SH-SY5Y (cell line): Measurements from ENCODE around the gene ZDHHC14.

ENCODE experiments used
- GATA2 ChIP-seq: IDR thresholded peaks from 2 replicates; pipeline ENCODE4 v1.6.1; 2011; ENCODE audit warnings: mild to moderate bottlenecking, low read depth, low read length
- GATA3 ChIP-seq: IDR thresholded peaks from 2 replicates; pipeline ENCODE4 v1.6.1; 2011; ENCODE audit warnings: low read depth, mild to moderate bottlenecking, low read length, moderate library complexity

The ZDHHC14 gene

DNA sequence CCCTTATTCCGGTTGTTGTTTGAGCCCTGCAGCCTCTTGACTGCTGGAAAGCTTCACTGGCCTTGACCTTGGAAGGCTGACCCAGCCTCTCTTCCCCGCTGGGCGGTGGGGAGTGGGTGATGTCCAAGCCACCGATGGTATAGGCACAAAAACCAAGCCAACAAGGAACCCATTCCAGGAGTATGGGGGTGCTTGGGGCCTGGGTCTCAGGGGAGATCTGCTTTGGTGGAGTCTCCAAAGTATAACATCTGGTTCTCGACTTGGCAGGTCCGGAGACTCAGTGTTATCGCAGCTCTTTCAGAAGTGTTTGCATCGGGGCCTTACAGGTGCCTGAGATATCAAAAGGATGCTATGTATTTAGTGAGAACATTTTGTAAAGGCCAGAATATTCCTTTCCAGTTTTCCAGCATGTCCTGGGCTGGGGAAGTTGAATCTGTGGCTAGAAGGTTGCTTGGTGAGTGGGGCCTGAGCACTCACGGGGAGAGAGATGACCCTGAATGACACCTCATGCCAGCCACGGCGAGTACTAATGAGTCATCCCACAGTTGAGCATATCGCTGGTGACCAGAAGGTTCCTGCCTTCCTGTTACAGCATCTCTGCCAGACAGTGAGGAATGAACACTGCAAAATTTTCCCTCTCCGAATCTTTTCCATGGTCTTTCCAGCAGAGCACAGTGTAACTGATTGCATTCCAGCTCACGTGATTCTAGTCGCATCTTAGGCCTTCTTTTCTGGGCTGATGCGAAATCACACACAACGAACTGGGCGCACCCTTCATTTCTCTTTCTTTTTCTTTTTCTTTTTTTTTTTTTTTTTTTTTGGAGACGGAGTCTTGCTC is 133.9 kb downstream of the ZDHHC14 start:
- no peak for TF ChIP-seq GATA2
- no peak for TF ChIP-seq GATA3

GRCh38 chr6:157516319-157517026 is 135.5 kb downstream of the ZDHHC14 start:
- TF ChIP-seq GATA3, result no peak
- TF ChIP-seq GATA2, result no peak

- no peak for TF ChIP-seq GATA3
These were observed 136.8 kb downstream of the ZDHHC14 start for GRCh38 chr6:157517601-157518359.

GRCh38 chr6:157518397-157519250 is 137.6 kb downstream of the ZDHHC14 start:
- no peak for TF ChIP-seq GATA2
- TF ChIP-seq GATA3, result no peak

DNA sequence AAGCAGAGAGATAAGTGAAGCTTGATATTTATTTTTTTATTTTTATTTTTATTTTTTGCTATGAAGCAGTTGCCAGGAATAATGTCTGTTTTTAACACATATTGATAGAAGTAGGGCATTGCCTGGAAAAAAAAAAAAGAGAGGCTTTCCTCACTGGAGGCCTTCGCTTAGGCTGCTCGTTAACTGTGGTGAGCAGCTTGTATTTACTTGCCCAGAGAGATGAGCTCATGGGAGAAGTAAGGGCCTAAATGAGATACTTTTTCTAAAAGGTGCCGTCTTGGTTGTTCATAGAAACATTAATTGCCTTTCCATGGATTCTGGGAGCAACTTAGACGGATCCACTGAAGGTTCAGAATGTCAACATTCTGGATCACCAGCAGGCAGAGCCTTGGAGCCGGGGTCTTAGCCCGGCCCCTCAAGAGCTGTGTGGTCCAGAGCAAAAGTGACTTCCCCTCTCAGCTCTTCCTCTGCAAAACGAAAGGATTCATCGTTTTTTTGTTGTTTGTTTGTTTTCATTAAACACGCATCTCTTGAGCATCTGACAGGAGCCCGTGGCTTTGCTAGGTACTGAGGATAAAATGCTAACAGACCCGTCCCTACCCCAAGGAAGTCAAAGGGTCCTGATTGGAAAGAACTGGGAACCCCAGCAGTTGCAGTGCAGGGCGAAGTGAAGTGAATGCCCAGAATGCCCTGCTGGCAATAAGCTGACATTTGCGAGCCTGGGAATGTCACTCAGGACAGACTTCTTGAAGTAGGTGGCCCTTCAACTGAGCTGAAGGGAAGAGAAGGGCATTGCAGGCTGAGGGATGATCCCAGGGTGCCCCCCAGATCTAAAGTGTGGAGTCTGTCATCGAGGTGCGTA is 138.5 kb downstream of the ZDHHC14 start:
- TF ChIP-seq GATA2 (no peak), GATA3 (no peak)

DNA sequence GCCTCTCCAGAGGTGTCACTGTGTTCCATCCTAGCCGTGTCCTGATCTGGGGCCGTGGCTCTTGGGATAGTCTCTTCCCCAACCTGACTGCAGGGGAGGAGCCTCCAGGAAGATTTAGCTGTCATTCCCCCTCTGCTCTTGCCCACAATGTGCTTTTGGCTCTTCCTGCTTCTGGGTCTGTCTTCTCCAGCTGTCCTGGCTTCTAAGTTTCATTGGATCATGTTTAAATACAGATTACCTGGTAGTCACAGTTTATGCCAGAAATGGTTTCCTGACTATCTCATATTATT is 139.1 kb downstream of the ZDHHC14 start:
- TF ChIP-seq GATA2 (no peak), GATA3 (no peak)

DNA sequence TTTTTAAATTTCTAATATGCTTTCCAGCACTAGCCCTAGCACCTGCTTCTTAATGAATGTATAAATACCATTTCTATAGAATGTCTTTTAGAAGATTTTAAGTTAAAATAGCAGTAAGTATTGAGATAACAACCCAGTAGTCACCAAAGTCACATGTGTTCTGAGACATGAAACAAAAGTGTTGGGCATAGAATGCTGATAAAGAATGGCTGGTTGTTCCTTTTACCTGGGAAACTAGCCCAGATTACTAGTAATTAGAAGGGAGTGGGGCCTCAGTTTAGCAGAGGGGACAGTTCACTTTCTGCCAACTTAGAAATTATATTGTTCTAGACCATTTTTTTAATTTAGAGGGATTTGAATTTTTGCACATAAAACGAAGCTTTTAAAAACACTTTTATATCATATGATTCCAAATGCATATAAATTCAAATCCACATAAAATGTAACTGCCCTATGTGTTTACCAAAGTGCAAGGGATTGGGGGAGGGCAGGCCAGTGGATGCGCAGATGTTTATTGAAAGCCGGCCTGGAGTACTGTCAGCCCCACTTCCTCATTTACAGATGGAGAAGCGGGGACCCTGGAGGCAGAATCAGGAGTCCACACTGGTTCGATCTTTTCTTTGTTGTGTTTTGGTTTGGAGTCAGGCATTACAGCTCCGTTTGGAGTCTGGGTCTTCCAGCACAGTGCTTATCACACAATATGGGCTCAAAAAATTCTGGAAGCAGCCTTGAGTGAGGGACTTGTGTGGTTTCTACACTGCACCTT is 139.8 kb downstream of the ZDHHC14 start:
- TF ChIP-seq GATA3, result no peak

- no peak for TF ChIP-seq GATA3
- TF ChIP-seq GATA2, result no peak
These were observed 140.7 kb downstream of the ZDHHC14 start for GRCh38 chr6:157521362-157522335.

DNA sequence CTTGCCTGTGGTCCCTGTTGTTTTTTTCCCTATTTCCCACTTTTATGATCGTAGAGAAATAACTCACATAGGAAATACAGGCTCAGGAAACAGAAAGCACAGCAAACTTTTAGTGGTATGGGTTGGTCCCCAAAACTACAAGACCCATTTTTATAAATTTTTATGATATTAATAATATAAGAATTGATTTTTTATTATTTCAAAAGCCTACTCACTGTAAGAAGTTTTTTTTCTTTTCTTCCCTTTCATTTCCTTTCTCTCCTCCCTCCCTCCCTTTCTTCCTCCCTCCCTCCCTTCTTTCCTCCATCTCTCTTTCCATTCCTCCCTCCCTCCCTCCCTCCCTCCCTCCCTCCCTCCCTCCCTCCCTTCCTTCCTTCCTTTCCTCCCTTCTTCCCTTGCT is 141.5 kb downstream of the ZDHHC14 start:
- TF ChIP-seq GATA3 (no peak), GATA2 (no peak)

DNA sequence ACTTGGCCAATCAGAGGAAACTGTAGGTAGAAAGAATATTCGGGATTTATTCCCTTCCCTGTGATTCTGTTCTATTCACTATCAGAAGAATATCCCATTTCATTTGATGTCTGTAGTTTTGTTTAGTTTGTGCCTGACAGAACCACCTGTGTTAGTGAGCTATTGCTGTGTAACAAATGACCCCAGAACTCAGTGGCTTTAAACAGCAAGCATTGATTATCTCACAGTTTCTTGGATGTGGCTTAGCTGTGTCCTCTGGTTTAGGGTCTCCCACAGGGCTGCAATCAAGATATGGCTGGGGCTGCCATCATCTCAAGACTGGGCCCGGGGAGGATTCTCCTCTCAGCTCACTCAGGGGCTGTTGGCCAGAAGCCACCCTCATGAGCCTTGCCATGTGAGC is 143.7 kb downstream of the ZDHHC14 start:
- TF ChIP-seq GATA3 (no peak), GATA2 (no peak)

GRCh38 chr6:157525292-157525889 is 144.4 kb downstream of the ZDHHC14 start:
- TF ChIP-seq GATA3 (no peak), GATA2 (no peak)
